ENCODE results near the gene CADM1.

DNA sequence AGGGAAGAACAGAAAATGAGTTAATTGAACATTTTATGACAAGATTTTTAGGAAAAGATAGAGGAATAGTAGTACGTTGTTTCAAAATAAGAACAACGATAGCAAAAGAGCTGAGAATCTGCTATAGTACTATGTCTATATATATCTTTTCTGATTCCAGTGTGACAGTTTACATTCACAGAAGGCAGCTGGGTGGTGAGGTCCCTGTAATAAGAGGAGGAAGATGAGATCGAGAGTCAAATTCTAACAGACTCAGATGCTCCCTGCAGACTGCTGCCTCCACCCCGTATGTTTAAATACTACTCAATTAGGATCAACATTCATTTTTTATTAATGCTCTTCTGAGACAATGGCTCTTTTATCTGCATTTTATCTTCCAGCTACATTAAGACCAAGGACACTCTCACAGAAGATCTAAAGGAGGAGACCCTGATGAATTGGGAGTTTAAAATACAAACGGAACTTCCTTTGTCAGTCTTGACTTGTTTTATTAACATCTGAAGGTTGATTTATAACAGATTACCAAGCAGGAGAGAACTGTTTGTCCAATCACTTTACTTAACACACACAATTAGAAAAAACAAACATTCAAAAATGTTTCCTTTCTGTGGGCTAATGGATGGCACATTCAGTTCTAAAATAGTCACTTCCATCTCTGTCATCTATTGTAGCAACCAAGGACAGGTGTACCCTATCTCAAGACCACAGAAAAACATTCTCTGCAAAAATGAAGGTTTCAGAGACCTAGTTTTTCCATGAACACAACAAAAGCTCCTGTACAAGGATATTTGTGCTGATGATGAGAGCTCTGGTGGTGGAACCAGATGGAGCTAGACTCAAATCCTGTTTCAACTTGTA, 240.2 kb downstream of the CADM1 start:
- TF ChIP-seq, protein P1, sequence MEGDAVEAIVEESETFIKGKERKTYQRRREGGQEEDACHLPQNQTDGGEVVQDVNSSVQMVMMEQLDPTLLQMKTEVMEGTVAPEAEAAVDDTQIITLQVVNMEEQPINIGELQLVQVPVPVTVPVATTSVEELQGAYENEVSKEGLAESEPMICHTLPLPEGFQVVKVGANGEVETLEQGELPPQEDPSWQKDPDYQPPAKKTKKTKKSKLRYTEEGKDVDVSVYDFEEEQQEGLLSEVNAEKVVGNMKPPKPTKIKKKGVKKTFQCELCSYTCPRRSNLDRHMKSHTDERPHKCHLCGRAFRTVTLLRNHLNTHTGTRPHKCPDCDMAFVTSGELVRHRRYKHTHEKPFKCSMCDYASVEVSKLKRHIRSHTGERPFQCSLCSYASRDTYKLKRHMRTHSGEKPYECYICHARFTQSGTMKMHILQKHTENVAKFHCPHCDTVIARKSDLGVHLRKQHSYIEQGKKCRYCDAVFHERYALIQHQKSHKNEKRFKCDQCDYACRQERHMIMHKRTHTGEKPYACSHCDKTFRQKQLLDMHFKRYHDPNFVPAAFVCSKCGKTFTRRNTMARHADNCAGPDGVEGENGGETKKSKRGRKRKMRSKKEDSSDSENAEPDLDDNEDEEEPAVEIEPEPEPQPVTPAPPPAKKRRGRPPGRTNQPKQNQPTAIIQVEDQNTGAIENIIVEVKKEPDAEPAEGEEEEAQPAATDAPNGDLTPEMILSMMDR (conservative IDR thresholded peaks at IDR 0.05; ENCODE audit: low read depth, low read length): no peak
- no peak for TF ChIP-seq EZH2 (IDR thresholded peaks at IDR 0.05; ENCODE audit: low read length, unreplicated experiment)
